OCI-LY3 (cell line): ENCODE measurements around the gene UQCC3.

Experiments used
- EZH2phosphoT487 ChIP-seq: fragments of 200-600 bp; shearing (Covaris generic); IDR thresholded peaks from 2 replicates; pipeline ENCODE4 v1.6.1; 2018; ENCODE audit warnings: antibody characterized with exemption, mixed run types, low read depth
- TF ChIP-seq, protein P1 (sequence below): fragments of 200-600, 300-600 bp; sonication (generic); IDR thresholded peaks from 2 replicates; pipeline ENCODE4 v1.5.1; 2014; ENCODE audit warnings: antibody characterized with exemption, low read length, low read depth

DNA sequence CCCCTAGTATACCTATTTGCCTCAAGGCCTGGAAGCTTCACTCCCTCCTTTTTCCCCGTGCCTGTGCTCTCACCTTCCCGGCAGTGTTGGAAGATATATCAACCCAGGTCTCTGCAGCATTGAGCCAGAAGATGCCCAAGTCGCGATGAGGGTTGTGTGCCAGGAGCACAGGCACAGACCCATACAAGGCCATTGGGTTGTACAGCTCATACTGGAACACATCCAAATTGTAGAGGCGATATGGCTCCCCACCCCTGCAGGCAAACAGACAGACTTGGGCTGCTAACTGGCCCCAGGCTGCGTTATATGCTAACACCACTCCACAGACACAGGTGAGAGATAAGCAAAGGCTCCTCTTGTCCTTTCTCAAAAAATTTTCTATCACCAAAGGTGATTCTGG is 39.0 kb upstream of the UQCC3 start:
- TF ChIP-seq EZH2phosphoT487: no peak
- TF ChIP-seq, protein P1, sequence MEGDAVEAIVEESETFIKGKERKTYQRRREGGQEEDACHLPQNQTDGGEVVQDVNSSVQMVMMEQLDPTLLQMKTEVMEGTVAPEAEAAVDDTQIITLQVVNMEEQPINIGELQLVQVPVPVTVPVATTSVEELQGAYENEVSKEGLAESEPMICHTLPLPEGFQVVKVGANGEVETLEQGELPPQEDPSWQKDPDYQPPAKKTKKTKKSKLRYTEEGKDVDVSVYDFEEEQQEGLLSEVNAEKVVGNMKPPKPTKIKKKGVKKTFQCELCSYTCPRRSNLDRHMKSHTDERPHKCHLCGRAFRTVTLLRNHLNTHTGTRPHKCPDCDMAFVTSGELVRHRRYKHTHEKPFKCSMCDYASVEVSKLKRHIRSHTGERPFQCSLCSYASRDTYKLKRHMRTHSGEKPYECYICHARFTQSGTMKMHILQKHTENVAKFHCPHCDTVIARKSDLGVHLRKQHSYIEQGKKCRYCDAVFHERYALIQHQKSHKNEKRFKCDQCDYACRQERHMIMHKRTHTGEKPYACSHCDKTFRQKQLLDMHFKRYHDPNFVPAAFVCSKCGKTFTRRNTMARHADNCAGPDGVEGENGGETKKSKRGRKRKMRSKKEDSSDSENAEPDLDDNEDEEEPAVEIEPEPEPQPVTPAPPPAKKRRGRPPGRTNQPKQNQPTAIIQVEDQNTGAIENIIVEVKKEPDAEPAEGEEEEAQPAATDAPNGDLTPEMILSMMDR: no peak
